ENCODE measurements around the gene ABHD12.

ABHD12 gene

GRCh38 chr20:25303292-25304024 is 87.2 kb downstream of the ABHD12 start:
- DNase-seq, result no peak
- Mint-ChIP-seq H3K4me3 (no peak overlapping the region), H3K36me3 (ENCODE audit: low read depth) (peaks cover 52% of the 10 kb centered on the region), H3K4me1 (ENCODE audit: low read depth) (no peaks in the 10 kb centered on the region), H3K27ac (peak overlapping the region; percentile 47), H3K27me3 (no peaks in the 10 kb centered on the region), H3K9me3 (no peaks in the 10 kb centered on the region)

- Mint-ChIP-seq H3K9me3 (no peaks in the 10 kb centered on the region), H3K4me3 (no peak overlapping the region), H3K27me3 (no peaks in the 10 kb centered on the region), H3K4me1 (ENCODE audit: low read depth) (no peaks in the 10 kb centered on the region), H3K27ac (no peak overlapping the region), H3K36me3 (ENCODE audit: low read depth) (peaks cover 55% of the 10 kb centered on the region)
- DNase-seq, result no peak
Measured at GRCh38 chr20:25302596-25302995, 88.0 kb downstream of the ABHD12 start.

GRCh38 chr20:25301357-25301920 is 89.2 kb downstream of the ABHD12 start:
- no peaks in the 10 kb centered on the region for H3K9me3 Mint-ChIP-seq
- DNase-seq, result no peak
- H3K4me1 Mint-ChIP-seq (ENCODE audit: low read depth), result no peaks in the 10 kb centered on the region
- peak overlapping the region; percentile 63 for H3K27ac Mint-ChIP-seq
- H3K36me3 Mint-ChIP-seq (ENCODE audit: low read depth), result peaks cover 55% of the 10 kb centered on the region
- H3K27me3 Mint-ChIP-seq, result no peaks in the 10 kb centered on the region
- no peak overlapping the region for H3K4me3 Mint-ChIP-seq

- H3K9me3 Mint-ChIP-seq, result no peaks in the 10 kb centered on the region
Measured at GRCh38 chr20:25300496-25301170, 90.0 kb downstream of the ABHD12 start.

GRCh38 chr20:25299806-25300205 is 90.8 kb downstream of the ABHD12 start:
- H3K27me3 Mint-ChIP-seq, result no peaks in the 10 kb centered on the region
- H3K4me3 Mint-ChIP-seq, result no peak overlapping the region
- no peaks in the 10 kb centered on the region for H3K9me3 Mint-ChIP-seq
- DNase-seq, result no peak
- H3K4me1 Mint-ChIP-seq (ENCODE audit: low read depth), result peaks cover 1% of the 10 kb centered on the region
- H3K36me3 Mint-ChIP-seq (ENCODE audit: low read depth), result peaks cover 68% of the 10 kb centered on the region
- H3K27ac Mint-ChIP-seq, result peak overlapping the region; percentile 40

More at GRCh38 chr20:25300496-25301170, 90.0 kb downstream of the ABHD12 start:
- H3K27me3 Mint-ChIP-seq, result no peaks in the 10 kb centered on the region
- H3K27ac Mint-ChIP-seq, result peak overlapping the region; percentile 63
- DNase-seq, result no peak
- H3K4me3 Mint-ChIP-seq, result no peak overlapping the region
- H3K36me3 Mint-ChIP-seq (ENCODE audit: low read depth), result peaks cover 62% of the 10 kb centered on the region
- no peaks in the 10 kb centered on the region for H3K4me1 Mint-ChIP-seq (ENCODE audit: low read depth)

- no peak overlapping the region for H3K4me3 Mint-ChIP-seq
- H3K27ac Mint-ChIP-seq, result peak overlapping the region; percentile 57
- no peaks in the 10 kb centered on the region for H3K27me3 Mint-ChIP-seq
- no peak for DNase-seq
- no peaks in the 10 kb centered on the region for H3K9me3 Mint-ChIP-seq
- H3K4me1 Mint-ChIP-seq (ENCODE audit: low read depth), result peaks cover 2% of the 10 kb centered on the region
- H3K36me3 Mint-ChIP-seq (ENCODE audit: low read depth), result peaks cover 68% of the 10 kb centered on the region
Measured at GRCh38 chr20:25297141-25297905, 93.3 kb downstream of the ABHD12 start.

- DNase-seq, result peak; percentile 46
Measured at GRCh38 chr20:25296094-25297093, 94.2 kb downstream of the ABHD12 start.

GRCh38 chr20:25295386-25296093 is 95.1 kb downstream of the ABHD12 start:
- no peak for DNase-seq
- peaks cover 2% of the 10 kb centered on the region for H3K4me1 Mint-ChIP-seq (ENCODE audit: low read depth)
- no peak overlapping the region for H3K4me3 Mint-ChIP-seq
- peaks cover 73% of the 10 kb centered on the region for H3K36me3 Mint-ChIP-seq (ENCODE audit: low read depth)
- H3K27me3 Mint-ChIP-seq, result no peaks in the 10 kb centered on the region
- H3K27ac Mint-ChIP-seq, result peak overlapping the region; percentile 77
- no peaks in the 10 kb centered on the region for H3K9me3 Mint-ChIP-seq

More at GRCh38 chr20:25296094-25297093, 94.2 kb downstream of the ABHD12 start:
- peaks cover 69% of the 10 kb centered on the region for H3K36me3 Mint-ChIP-seq (ENCODE audit: low read depth)
- peak overlapping the region; percentile 57 for H3K27ac Mint-ChIP-seq
- no peaks in the 10 kb centered on the region for H3K27me3 Mint-ChIP-seq
- H3K4me1 Mint-ChIP-seq (ENCODE audit: low read depth), result peaks cover 2% of the 10 kb centered on the region
- no peak overlapping the region for H3K4me3 Mint-ChIP-seq
- H3K9me3 Mint-ChIP-seq, result no peaks in the 10 kb centered on the region

GRCh38 chr20:25294459-25295385 is 95.9 kb downstream of the ABHD12 start:
- DNase-seq, result peak; percentile 76
- no peaks in the 10 kb centered on the region for H3K9me3 Mint-ChIP-seq
- H3K27me3 Mint-ChIP-seq, result no peaks in the 10 kb centered on the region
- H3K4me3 Mint-ChIP-seq, result no peak overlapping the region
- H3K36me3 Mint-ChIP-seq (ENCODE audit: low read depth), result peaks cover 78% of the 10 kb centered on the region
- peak overlapping the region; percentile 77 for H3K27ac Mint-ChIP-seq
- peaks cover 2% of the 10 kb centered on the region for H3K4me1 Mint-ChIP-seq (ENCODE audit: low read depth)

GRCh38 chr20:25293910-25294458 is 96.7 kb downstream of the ABHD12 start:
- peak overlapping the region; percentile 77 for H3K27ac Mint-ChIP-seq
- no peaks in the 10 kb centered on the region for H3K9me3 Mint-ChIP-seq
- H3K4me3 Mint-ChIP-seq, result no peak overlapping the region
- DNase-seq, result no peak
- H3K36me3 Mint-ChIP-seq (ENCODE audit: low read depth), result peaks cover 80% of the 10 kb centered on the region
- no peaks in the 10 kb centered on the region for H3K27me3 Mint-ChIP-seq
- H3K4me1 Mint-ChIP-seq (ENCODE audit: low read depth), result peaks cover 2% of the 10 kb centered on the region

GRCh38 chr20:25293507-25293906 is 97.1 kb downstream of the ABHD12 start:
- H3K4me1 Mint-ChIP-seq (ENCODE audit: low read depth), result peaks cover 4% of the 10 kb centered on the region
- no peak overlapping the region for H3K4me3 Mint-ChIP-seq
- H3K27ac Mint-ChIP-seq, result peak overlapping the region; percentile 76
- DNase-seq, result no peak
- no peaks in the 10 kb centered on the region for H3K27me3 Mint-ChIP-seq
- H3K36me3 Mint-ChIP-seq (ENCODE audit: low read depth), result peaks cover 80% of the 10 kb centered on the region
- H3K9me3 Mint-ChIP-seq, result no peaks in the 10 kb centered on the region
